K562 (cell line): ENCODE data around the gene ITSN1. TPM values are rescaled to one million over a fixed set of nuclear protein-coding genes. Genes with fewer than 3 reads are reported as not detected.
A peak's percentile ranks its signal among the peaks of the same experiment; 100 is the strongest.

Experiments used
- AFF1 ChIP-seq, 2 experiments: fragments of 450-650 bp; IDR thresholded peaks; 2 replicates each; pipeline ENCODE4 v1.6.1; 2018; ENCODE audit warnings: mild to moderate bottlenecking in 2 of 2, low read depth in 1 of 2; ENCODE audit not compliant: partially characterized antibody in 2 of 2
- CBX2 ChIP-seq: fragments of 200-600 bp; sonication (generic); IDR thresholded peaks from one replicate; pipeline ENCODE4 v1.6.1; 2012; ENCODE audit warnings: mild to moderate bottlenecking, low read length, inconsistent platforms; ENCODE audit not compliant: insufficient read depth, poor library complexity, severe bottlenecking
- CGGBP1 ChIP-seq: fragments of 250-450 bp; sonication (Bioruptor Pico); IDR thresholded peaks from 2 replicates; pipeline ENCODE4 v1.9.0; 2021; ENCODE audit warnings: mild to moderate bottlenecking
- CREM ChIP-seq: IDR thresholded peaks from 2 replicates; pipeline ENCODE4 v1.6.1; 2014; ENCODE audit warnings: antibody characterized with exemption, low read depth
- EP300 ChIP-seq: IDR thresholded peaks from 2 replicates; pipeline ENCODE4 v1.6.1; 2012; ENCODE audit warnings: low read length, improper control_type of control experiment
- FOXK2 ChIP-seq, 2 experiments: fragments of 450-650 bp; IDR thresholded peaks in 1 of 2; conservative IDR thresholded peaks in 1 of 2; 2 replicates each; pipeline ENCODE4 v1.6.1; 2016; ENCODE audit warnings: low read depth in 2 of 2, mild to moderate bottlenecking in 1 of 2
- FOXO4 ChIP-seq: fragments of 450-650 bp; formaldehyde crosslinking; IDR thresholded peaks from 2 replicates; pipeline ENCODE4 v1.4.0; 2020; ENCODE audit warnings: mild to moderate bottlenecking, moderate library complexity
- HSF4 ChIP-seq: fragments of 250-450 bp; sonication (Bioruptor Pico); IDR thresholded peaks from 2 replicates; pipeline ENCODE4 v2.1.2; 2022; ENCODE audit warnings: mild to moderate bottlenecking, moderate library complexity, borderline replicate concordance
- ID3 ChIP-seq, 2 experiments: fragments of 250-450 bp in 1 of 2; fragments of 450-650 bp in 1 of 2; sonication (Bioruptor Pico) in 1 of 2; IDR thresholded peaks; 2 replicates each; pipeline versions ENCODE4 v1.6.1 to v1.8.0; 2016 to 2021; ENCODE audit warnings: mild to moderate bottlenecking in 2 of 2, moderate library complexity in 2 of 2, missing compliant biosample characterization in 1 of 2, missing genetic modification characterization in 1 of 2
- JUNB ChIP-seq: fragments of 450-650 bp; formaldehyde crosslinking; conservative IDR thresholded peaks from 2 replicates; pipeline ENCODE4 v1.4.0; 2020; ENCODE audit warnings: mild to moderate bottlenecking
- JUND ChIP-seq, 2 experiments: IDR thresholded peaks; 2 replicates in 1 of 2; 3 replicates in 1 of 2; pipeline ENCODE4 v1.6.1; 2011; ENCODE audit warnings: borderline replicate concordance in 2 of 2, low read depth in 2 of 2, low read length in 2 of 2, improper control_type of control experiment in 1 of 2, missing biosample characterization in 1 of 2, missing genetic modification characterization in 1 of 2, missing genetic modification reagents in 1 of 2
- MAFF ChIP-seq: IDR thresholded peaks from 2 replicates; pipeline ENCODE4 v1.6.1; 2012; ENCODE audit warnings: low read length, improper control_type of control experiment
- POLR2H ChIP-seq: IDR thresholded peaks from 2 replicates; pipeline ENCODE4 v1.6.1; 2016; ENCODE audit warnings: missing genetic modification characterization, low read depth, mild to moderate bottlenecking, control low read depth, missing compliant biosample characterization, moderate library complexity
- SREBF2 ChIP-seq: sonication (generic); formaldehyde crosslinking; IDR thresholded peaks from 2 replicates; pipeline ENCODE4 v1.4.0; 2020; ENCODE audit warnings: mild to moderate bottlenecking, missing genetic modification reagents
- ZNF134 ChIP-seq: fragments of 250-450 bp; sonication (Bioruptor Pico); conservative IDR thresholded peaks from 2 replicates; pipeline ENCODE4 v1.4.0; 2020
- ZNF395 ChIP-seq: fragments of 200-800 bp; sonication (Bioruptor generic); IDR thresholded peaks from 2 replicates; pipeline ENCODE4 v1.6.1; 2017; ENCODE audit warnings: missing genetic modification characterization, missing compliant biosample characterization
- polyA plus RNA-seq, 8 experiments: library from polyadenylated mRNA; depleted of rRNA in 4 of 8; stranded (reverse) in 5 of 8; unstranded in 3 of 8; fragments of >200 nt; fragmentation: Nextera tagmentation in 2 of 8; fragmentation: Illumina TruSeq in 1 of 8; extraction: Ambion mirVana in 2 of 8; extraction: Trizol in 1 of 8; gene quantifications; 2 replicates each; pipeline versions ENCODE4 v1.2.1 to v1.2.3, GENCODE V29; 2011 to 2014; ENCODE audit warnings: inconsistent platforms in 1 of 8, missing spikeins in 1 of 8
- total RNA-seq, 7 experiments: library from RNA; depleted of rRNA in 6 of 7; stranded (reverse); fragments of >200 nt in 6 of 7; fragmentation: Illumina TruSeq in 2 of 7; extraction: Trizol in 2 of 7; gene quantifications; 2 replicates each; pipeline versions ENCODE4 v1.2.1 to v1.2.3, GENCODE V29; 2011 to 2021; ENCODE audit warnings: low replicate concordance in 1 of 7

The ITSN1 gene
- total and polyA plus RNA-seq, 9 of the 15 experiments (the other 6 are each of a cell fraction or from before 2014, with no cell fraction given) = 1.1 to 12.6 (median 4.8) TPM

GRCh38 chr21:33947451-33948095 is 305.3 kb downstream of the ITSN1 start (continued):
- TF ChIP-seq MAFF (peak; percentile 74), POLR2H (tag) (peak; percentile 43; the same call in 1 of the 2 replicates), CBX2 (no peak), FOXK2 (conservative IDR thresholded peaks at IDR 0.05 in 1 of 2, IDR thresholded peaks at IDR 0.05 in 1 of 2; ENCODE audit: low read depth in 2 of 2) (peak in 1 of 2 experiments; percentile 85), CREM (peak; percentile 53), JUNB (CRISPR knock-in tag) (peak; percentile 94), ZNF134 (CRISPR knock-in tag) (no peak), HSF4 (CRISPR knock-in tag) (no peak), JUND (IDR thresholded peaks at IDR 0.05; ENCODE audit: borderline replicate concordance, low read depth, low read length) (peak; percentile 99), JUND (tag; IDR thresholded peaks at IDR 0.05; ENCODE audit: borderline replicate concordance, low read depth, low read length) (peak; percentile 98), ID3 (CRISPR knock-in tag; IDR thresholded peaks at IDR 0.05) (no peak), ID3 (tag; IDR thresholded peaks at IDR 0.05) (peak; percentile 87; the same call in 1 of the 2 replicates), CGGBP1 (CRISPR knock-in tag) (no peak), FOXO4 (CRISPR knock-in tag) (0 out of 2 replicates have a peak, but pooled peaks have one; percentile 10), SREBF2 (CRISPR knock-in tag) (no peak), AFF1 (IDR thresholded peaks at IDR 0.05; ENCODE audit: low read depth in 1 of 2, partially characterized antibody in 2 of 2) (no peak), ZNF395 (CRISPR knock-in tag) (peak; percentile 81), EP300 (peak; percentile 61; the same call in 1 of the 2 replicates)
